ENCODE data around the gene ARL15. TPM values are rescaled to one million over a fixed set of nuclear protein-coding genes. Genes with fewer than 3 reads are reported as not detected.

Gene ARL15
- total RNA-seq, 3 donors from 2014 or later = 29.0 to 65.0 (median 42.9) TPM

- intact Hi-C loops (cut with DNase I; ENCODE audit: low total_unique reads) = no loop called here
- H3K27ac ChIP-seq = no peak overlapping the region
- peak in 1 of 2 donors; percentile 37 for DNase-seq (ENCODE audit: low spot score in 2 of 2)
- H3K27me3 ChIP-seq = no peaks in the 10 kb centered on the region
- no peaks in the 10 kb centered on the region for H3K4me1 ChIP-seq
- H3K4me3 ChIP-seq = no peak overlapping the region
- H3K36me3 ChIP-seq = no peaks in the 10 kb centered on the region
- H3K9me3 ChIP-seq = no peaks in the 10 kb centered on the region
- no peak for TF ChIP-seq POLR2A (IDR thresholded peaks at IDR 0.05)
- TF ChIP-seq, protein P1, sequence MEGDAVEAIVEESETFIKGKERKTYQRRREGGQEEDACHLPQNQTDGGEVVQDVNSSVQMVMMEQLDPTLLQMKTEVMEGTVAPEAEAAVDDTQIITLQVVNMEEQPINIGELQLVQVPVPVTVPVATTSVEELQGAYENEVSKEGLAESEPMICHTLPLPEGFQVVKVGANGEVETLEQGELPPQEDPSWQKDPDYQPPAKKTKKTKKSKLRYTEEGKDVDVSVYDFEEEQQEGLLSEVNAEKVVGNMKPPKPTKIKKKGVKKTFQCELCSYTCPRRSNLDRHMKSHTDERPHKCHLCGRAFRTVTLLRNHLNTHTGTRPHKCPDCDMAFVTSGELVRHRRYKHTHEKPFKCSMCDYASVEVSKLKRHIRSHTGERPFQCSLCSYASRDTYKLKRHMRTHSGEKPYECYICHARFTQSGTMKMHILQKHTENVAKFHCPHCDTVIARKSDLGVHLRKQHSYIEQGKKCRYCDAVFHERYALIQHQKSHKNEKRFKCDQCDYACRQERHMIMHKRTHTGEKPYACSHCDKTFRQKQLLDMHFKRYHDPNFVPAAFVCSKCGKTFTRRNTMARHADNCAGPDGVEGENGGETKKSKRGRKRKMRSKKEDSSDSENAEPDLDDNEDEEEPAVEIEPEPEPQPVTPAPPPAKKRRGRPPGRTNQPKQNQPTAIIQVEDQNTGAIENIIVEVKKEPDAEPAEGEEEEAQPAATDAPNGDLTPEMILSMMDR (IDR thresholded peaks at IDR 0.05) = no peak
- TF ChIP-seq POLR2AphosphoS5 (IDR thresholded peaks at IDR 0.05) = no peak
These were observed 218.9 kb downstream of the ARL15 start for GRCh38 chr5:54091307-54092130.

DNA sequence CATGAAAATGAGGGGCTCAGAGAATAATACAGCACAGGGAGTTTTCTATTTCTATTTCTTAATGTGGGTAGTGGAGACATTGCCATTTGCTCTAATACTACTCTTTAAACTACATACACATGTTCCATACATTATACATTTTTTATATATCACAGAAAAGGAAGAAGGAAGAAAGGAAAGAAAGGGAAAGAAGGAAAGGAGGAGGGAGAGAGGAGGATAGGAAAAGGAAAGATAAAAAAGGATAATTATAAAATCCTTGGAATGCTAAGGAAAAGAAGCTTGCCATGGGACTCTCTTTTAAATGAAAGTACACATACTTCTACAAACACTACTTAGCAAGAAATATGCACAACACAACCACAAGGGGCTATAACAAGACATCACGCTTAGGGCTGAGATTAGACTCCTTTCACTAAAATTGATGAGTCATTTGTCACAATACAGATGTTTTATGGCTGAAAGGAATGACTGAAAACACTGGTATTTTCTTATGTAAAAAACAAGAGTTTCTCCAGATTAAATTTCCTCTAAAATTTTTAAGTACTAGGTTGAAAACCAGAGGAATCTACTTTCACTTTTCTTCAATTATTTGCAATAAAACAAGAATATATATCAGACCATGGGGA, 219.8 kb downstream of the ARL15 start:
- H3K36me3 ChIP-seq = no peaks in the 10 kb centered on the region
- no peaks in the 10 kb centered on the region for H3K9me3 ChIP-seq
- no peak for TF ChIP-seq POLR2AphosphoS5 (IDR thresholded peaks at IDR 0.05)
- TF ChIP-seq POLR2A (IDR thresholded peaks at IDR 0.05) = no peak
- TF ChIP-seq, protein P1 (IDR thresholded peaks at IDR 0.05) = no peak
- no peak overlapping the region for H3K4me3 ChIP-seq
- intact Hi-C loops (cut with DNase I; ENCODE audit: low total_unique reads) = no loop called here
- H3K27me3 ChIP-seq = no peaks in the 10 kb centered on the region
- no peak overlapping the region for H3K27ac ChIP-seq
- no peaks in the 10 kb centered on the region for H3K4me1 ChIP-seq
- DNase-seq (ENCODE audit: low spot score in 2 of 2) = no peak

GRCh38 chr5:54088081-54088480, 222.3 kb downstream of the ARL15 start:
- no peaks in the 10 kb centered on the region for H3K4me1 ChIP-seq
- no peaks in the 10 kb centered on the region for H3K36me3 ChIP-seq
- no peaks in the 10 kb centered on the region for H3K9me3 ChIP-seq
- no peak overlapping the region for H3K4me3 ChIP-seq
- intact Hi-C loops (cut with DNase I; ENCODE audit: low total_unique reads) = loop anchor here (5.0 kb wide), 1 partner anchor 376 kb away; no protein-coding TSS in a partner anchor
- no peak overlapping the region for H3K27ac ChIP-seq
- TF ChIP-seq, protein P1 (IDR thresholded peaks at IDR 0.05) = no peak
- TF ChIP-seq POLR2A (IDR thresholded peaks at IDR 0.05) (no peak), POLR2AphosphoS5 (IDR thresholded peaks at IDR 0.05) (no peak)
- H3K27me3 ChIP-seq = no peaks in the 10 kb centered on the region
- no peak for DNase-seq (ENCODE audit: low spot score in 2 of 2)

DNA sequence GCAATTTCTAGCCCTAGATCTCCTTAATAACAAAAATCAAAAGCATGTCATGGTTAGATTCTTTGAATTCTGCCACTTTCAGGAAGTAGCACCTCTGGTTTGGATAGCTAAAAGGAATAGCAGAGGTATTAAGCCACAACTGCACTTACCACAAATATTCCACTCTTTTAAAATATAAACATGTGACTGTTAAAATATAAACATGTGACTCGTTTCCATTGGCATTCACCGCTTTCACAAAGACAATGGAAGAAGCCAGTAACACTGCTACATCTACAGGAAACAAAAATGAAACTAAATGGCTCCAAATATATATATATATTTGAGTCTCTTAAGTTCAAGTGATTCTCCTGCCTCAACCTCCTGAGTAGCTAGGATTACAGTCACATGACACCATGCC, 222.9 kb downstream of the ARL15 start:
- H3K27ac ChIP-seq = no peak overlapping the region
- no peak overlapping the region for H3K4me3 ChIP-seq
- no peaks in the 10 kb centered on the region for H3K4me1 ChIP-seq
- H3K9me3 ChIP-seq = no peaks in the 10 kb centered on the region
- TF ChIP-seq, protein P1 (IDR thresholded peaks at IDR 0.05) = no peak
- no peak for TF ChIP-seq POLR2A (IDR thresholded peaks at IDR 0.05)
- TF ChIP-seq POLR2AphosphoS5 (IDR thresholded peaks at IDR 0.05) = no peak
- no peaks in the 10 kb centered on the region for H3K27me3 ChIP-seq
- no peak for DNase-seq (ENCODE audit: low spot score in 2 of 2)
- H3K36me3 ChIP-seq = no peaks in the 10 kb centered on the region
- intact Hi-C loops (cut with DNase I; ENCODE audit: low total_unique reads) = loop anchor here (5.0 kb wide), 1 partner anchor 375 kb away; no protein-coding TSS in a partner anchor

DNA sequence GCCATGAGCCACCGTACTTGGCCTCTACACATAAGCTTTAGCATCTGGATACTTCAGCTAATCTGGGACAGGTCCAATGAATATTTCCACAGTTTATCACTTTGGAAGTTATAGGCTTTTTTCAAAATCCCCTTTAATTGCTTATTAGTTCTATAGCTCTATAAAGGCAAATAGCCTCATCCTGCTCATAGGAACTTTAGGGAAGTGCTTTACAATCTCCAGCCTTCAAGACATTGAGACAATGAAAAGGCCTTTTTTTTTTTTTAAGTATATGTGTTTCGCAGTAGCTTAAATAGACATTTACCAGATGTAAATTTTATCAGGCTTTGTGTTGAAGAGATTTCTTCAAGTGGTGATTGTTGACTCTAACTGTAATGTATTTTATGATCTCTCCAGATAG, 224.2 kb downstream of the ARL15 start:
- intact Hi-C loops (cut with DNase I; ENCODE audit: low total_unique reads) = loop anchor here (5.0 kb wide), 1 partner anchor 374 kb away; no protein-coding TSS in a partner anchor
- Histone ChIP-seq H3K9me3 (no peaks in the 10 kb centered on the region), H3K4me1 (no peaks in the 10 kb centered on the region), H3K27ac (no peak overlapping the region), H3K27me3 (no peaks in the 10 kb centered on the region), H3K36me3 (no peaks in the 10 kb centered on the region), H3K4me3 (no peak overlapping the region)
- DNase-seq (ENCODE audit: low spot score in 2 of 2) = no peak
- TF ChIP-seq POLR2AphosphoS5 (IDR thresholded peaks at IDR 0.05) (no peak), POLR2A (IDR thresholded peaks at IDR 0.05) (no peak)
- TF ChIP-seq, protein P1 (IDR thresholded peaks at IDR 0.05) = no peak

Measured in breast epithelium (tissue), 4 donors.